SKM-1 (cell line): Measurements from ENCODE around the gene R3HDM2.
"Not testable (repeated sequence)": the region's sequence is repeated elsewhere in the genome, so short reads cannot be mapped to it uniquely, and the experiment has no call there.

Experiments
- DNase-seq: peaks from one replicate; lab custom pipeline; 2025; ENCODE audit not compliant: unreplicated experiment; lab: John Stamatoyannopoulos, UW

R3HDM2 gene

GRCh38 chr12:57336299-57336698, 94.5 kb downstream of the R3HDM2 start:
- not testable (repeated sequence) for DNase-seq

- DNase-seq = no peak
Observed at GRCh38 chr12:57334219-57334618, 96.6 kb downstream of the R3HDM2 start.

DNA sequence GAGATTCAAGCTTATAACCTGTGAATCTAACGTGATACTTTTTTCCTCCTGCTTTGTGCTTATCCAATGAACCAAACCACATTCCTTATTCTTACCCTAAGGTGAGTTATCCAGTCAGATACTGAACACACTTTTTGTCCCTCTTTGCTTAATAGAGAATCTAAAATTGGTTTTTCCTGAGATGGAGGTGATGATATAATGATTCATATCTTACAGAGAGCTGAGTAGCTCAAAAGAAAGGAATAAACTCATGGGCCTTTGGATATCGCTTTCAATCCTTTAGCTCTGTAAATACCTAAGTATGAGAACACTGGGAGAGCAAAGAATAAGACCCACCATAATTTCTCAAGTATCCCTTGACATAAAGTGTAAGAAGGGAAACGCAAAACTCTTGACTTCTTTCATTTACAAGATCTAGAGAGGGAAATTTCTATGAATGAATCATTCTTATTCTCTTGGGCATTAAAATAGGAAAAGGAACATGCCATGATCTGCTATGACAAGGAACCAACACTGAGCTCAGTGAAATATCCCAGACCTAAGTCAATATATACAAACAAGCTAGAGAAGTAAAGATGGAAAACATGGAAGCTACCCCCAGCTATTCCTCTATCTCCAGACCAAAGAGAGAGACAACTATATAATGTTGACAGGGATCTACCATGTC, 98.1 kb downstream of the R3HDM2 start:
- no peak for DNase-seq

- DNase-seq = no peak
Observed at GRCh38 chr12:57330992-57331391, 99.9 kb downstream of the R3HDM2 start.

- DNase-seq = no peak
Observed at GRCh38 chr12:57329219-57329618, 101.6 kb downstream of the R3HDM2 start.

DNA sequence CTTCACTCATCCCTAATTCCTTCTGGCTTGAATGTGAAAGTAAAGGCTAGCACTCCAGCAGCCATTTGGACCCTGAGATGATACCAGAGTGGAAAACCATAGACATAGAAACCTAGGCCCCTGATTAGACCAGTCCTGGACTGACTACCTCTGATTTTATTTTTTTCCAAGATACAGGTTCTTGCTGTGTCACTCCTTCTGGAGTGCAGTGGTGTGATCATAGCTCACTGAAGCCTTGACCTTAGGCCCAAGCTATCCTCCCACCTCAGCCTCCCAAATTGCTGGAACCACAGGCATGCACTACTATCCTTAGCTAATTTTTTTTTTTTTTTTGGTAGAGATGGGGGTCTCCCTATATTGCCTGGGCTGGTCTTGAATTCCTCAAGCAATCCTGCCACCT, 105.4 kb downstream of the R3HDM2 start:
- no peak for DNase-seq

- no peak for DNase-seq
Observed at GRCh38 chr12:57323416-57323815, 107.4 kb downstream of the R3HDM2 start.

DNA sequence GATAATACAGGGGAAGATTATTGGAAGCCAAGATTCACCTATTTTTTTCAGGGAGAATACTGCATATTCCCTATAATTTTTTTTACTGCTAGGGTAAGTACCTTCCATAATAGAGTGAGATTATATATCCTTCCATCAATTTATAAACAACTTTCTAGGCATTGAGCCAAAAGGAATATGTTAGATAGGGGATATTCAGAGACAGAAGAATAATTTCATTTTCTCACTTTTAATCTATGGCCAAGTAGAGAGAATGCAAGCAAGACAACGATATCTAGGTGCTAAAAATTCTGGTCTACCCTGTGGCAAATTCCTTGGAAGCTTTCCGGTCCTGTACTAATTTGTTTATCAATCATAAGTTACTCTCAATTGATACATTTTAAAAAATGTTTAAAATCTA, 110.2 kb downstream of the R3HDM2 start:
- DNase-seq = no peak

- no peak for DNase-seq
Observed at GRCh38 chr12:57319678-57320469, 111.0 kb downstream of the R3HDM2 start.

- DNase-seq = no peak
Observed at GRCh38 chr12:57315681-57316080, 115.2 kb downstream of the R3HDM2 start.

DNA sequence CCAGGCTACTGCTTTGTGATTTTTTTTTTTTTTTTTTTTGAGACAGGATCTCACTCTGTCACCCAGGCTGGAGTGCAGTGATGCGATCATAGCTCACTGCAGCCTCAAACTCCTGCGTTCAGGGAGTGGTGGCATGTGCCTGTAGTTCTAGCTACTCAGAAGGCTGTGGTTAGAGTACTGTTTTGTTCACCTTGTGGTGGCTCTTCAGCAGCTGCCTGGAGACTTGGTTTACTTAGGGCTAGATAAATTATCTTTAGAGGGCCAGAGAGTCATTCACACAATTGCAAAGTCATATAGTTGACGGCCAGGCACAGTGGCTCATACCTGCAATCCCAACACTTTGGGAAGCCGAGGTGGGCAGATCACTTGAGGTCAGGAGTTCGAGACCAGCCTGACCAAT, 118.6 kb downstream of the R3HDM2 start:
- DNase-seq = not testable (repeated sequence)

- no peak for DNase-seq
Observed at GRCh38 chr12:57309420-57309819, 121.4 kb downstream of the R3HDM2 start.

DNA sequence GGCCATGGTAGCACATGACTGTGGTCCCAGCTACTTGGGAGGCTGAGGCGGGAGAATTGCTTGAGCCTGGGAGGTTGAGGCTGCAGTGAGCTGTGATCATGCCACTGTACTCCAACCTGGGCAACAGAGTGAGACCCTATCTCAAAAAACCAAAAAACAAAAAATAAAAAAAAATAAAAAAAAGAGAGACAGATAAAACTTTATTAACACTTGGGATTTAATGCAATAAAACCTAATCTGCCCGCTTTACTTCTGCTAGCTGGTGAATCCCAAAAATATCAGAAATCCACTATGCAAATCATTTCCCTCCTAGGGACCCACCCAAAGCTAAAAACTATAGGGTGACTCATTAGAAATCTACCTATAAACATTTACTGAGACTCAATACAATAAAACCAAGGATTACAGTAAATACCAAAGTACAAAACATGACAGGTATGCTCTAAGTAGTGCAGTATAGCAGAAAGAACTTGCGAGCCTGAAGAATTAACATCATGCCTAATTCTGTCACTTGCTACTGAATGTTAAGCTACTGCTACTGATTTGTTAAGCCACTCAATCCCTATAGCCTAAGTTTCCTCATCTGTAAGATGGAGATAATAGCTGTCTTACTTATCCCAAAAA, 129.8 kb downstream of the R3HDM2 start:
- DNase-seq = no peak

DNA sequence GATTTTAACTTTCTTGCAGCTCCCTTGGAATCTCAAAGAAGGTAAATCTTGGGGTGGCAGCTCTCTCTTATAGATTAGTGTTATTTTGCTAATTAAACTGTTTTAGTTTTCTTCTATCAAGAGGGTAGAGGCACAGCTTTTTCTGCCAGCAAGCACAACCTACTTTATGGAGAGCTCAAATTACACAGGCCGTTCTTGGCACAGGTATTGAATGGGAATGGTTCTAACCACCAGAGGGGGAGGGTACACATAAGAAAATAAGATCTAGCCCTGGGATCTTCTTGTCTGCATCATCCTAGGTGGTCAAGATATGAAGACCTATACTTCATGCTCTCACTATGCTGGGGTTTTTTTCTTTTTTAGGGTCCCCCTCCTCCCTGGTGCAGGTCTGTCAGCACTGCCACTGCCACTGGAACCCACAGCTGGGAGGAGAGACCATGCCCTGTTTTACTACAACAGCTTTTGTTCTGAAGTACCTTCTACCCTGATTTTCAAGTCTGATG, 131.3 kb downstream of the R3HDM2 start:
- DNase-seq = no peak

DNA sequence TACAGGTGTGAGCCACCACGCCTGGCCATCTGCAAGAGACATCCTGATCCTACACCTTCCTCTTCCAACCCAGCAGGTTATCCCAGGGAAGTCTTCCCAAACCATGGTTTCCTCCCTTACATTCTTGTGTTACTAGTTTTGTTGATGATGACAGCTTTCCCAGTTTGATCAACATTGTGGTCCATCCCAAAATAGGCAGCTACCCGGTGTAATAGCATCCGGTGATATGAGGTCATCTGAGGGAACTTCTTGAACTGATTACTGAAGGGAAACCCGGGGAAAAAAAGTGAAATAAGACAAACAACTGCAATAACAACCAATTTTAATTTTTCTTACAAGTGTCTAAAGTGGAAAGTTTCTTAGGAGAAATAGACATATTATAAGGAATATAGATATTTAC, 134.6 kb downstream of the R3HDM2 start:
- no peak for DNase-seq

GRCh38 chr12:57282073-57282472, 148.8 kb downstream of the R3HDM2 start:
- not testable (repeated sequence) for DNase-seq

DNA sequence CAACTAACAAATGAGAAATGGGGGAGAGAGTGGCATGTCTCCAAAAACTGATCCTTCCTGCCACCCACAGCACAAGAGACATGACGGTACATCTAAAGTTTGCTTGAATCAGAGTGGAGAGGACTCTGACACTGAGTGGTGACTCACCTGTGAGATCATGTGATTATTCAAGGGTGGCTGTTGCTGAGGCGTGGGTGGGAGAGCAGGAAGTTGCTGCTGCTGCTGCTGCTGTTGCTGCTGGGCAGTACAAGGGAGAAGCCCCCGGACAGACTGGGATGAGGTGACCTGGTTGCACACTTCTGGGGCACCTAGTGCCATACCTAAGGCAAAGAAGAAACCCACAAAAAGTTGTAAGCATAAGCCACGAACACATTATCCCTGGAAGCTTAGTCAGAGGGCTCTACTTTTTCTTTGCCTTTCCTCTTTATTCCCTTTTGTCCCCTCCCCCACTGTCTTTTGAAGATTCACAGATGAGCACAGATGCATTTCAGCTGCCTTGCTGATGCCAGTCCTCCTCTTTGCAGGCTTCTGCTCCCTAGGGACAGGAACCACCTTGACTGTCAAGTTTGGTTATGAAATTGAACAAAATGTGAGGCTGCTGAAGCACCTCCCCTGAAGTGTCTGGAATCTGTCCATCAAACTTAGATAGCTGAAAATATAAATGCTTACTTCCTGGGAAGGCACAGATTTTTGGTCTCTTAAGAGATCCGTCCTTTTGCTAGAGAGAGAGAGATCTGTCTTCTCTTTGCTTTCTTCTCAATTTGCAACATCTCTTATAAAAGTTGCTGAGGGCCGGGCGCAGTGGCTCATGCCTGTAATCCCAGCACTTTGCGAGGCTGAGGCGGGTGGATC, 150.4 kb downstream of the R3HDM2 start:
- no peak for DNase-seq

DNA sequence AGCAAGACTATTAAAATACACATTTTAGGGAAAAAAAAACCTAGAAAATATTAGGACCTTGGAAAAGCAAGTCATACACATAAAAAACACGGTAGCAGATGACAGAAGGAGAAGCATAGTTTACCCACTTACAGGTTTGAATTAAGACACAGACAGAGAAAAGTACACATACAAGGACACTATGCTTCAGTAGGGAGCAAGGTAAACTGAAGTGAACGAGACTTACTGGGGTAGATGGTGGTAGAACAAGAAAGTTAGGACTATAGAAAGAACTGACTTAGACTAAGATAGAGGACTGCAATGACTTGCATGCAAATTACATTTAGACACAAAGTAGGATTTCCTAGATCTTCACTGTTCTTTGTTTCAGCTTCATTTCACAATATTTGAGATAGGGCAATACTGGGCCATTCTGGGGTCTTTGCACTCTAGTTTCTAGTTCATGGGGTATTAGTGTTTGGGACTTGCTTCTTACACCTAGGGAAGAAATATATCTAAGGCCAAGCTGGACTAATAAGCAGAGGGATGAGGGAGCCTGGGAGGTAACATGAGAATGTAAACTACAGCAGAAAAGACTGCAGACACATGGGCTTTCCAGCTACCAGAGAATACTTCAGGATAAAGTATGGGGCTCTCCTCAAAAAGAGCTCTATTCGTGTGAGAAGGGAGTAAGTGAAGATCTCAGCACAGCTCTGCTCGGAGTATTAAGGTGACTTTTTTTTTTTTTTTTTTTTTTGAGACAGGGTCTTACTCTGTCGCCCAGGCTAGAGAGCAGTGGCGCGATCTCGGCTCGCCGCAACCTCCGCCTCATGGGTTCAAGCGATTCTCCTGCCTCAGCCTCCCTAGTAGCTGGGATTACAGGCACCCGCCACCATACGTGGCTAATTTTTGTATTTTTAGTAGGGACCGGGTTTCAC, 152.1 kb downstream of the R3HDM2 start:
- no peak for DNase-seq

- DNase-seq = no peak
Observed at GRCh38 chr12:57276935-57277563, 153.8 kb downstream of the R3HDM2 start.
